Skeletal muscle tissue (tissue), 4 donors: ENCODE results near the gene MRPS24. TPM values are rescaled to one million over a fixed set of nuclear protein-coding genes. Genes with fewer than 3 reads are reported as not detected.
"Not testable (repeated sequence)": the region's sequence is repeated elsewhere in the genome, so short reads cannot be mapped to it uniquely, and the experiment has no call there.

Experiments
- H3K27ac ChIP-seq: one replicate; pipeline ENCODE4 v1.7.0; 2013; ENCODE audit warnings: mild to moderate bottlenecking, low read depth, low read length, inconsistent platforms
- H3K27me3 ChIP-seq, 3 donors: one replicate each; pipeline ENCODE4 v1.7.0; 2013; ENCODE audit warnings: low read length in 3 of 3; ENCODE audit not compliant: control insufficient read depth in 3 of 3, insufficient read depth in 3 of 3
- H3K36me3 ChIP-seq, 3 donors: one replicate each; pipeline ENCODE4 v1.7.0; 2013; ENCODE audit warnings: low read length in 3 of 3; ENCODE audit not compliant: control insufficient read depth in 3 of 3, insufficient read depth in 3 of 3
- H3K4me1 ChIP-seq, 3 donors: one replicate each; pipeline ENCODE4 v1.7.0; 2013; ENCODE audit warnings: low read length in 3 of 3, mild to moderate bottlenecking in 3 of 3; ENCODE audit not compliant: control insufficient read depth in 3 of 3, insufficient read depth in 3 of 3
- H3K4me3 ChIP-seq, 3 donors: one replicate each; pipeline ENCODE4 v1.7.0; 2013; ENCODE audit warnings: low read length in 3 of 3
- H3K9ac ChIP-seq, 3 donors: one replicate each; pipeline ENCODE4 v1.7.0; 2013; ENCODE audit warnings: low read length in 3 of 3, mild to moderate bottlenecking in 3 of 3, moderate library complexity in 2 of 3, low read depth in 1 of 3
- H3K9me3 ChIP-seq, 3 donors: one replicate each; pipeline ENCODE4 v1.7.0; 2013; ENCODE audit warnings: low read length in 3 of 3; ENCODE audit not compliant: control insufficient read depth in 3 of 3
- total RNA-seq: library from RNA; depleted of rRNA; stranded (reverse); fragments of >200 nt; gene quantifications from one replicate; pipeline ENCODE4 v1.2.3, GENCODE V29; 2014
- donor health status: Osteomylitis.

MRPS24 gene
- total RNA-seq: 55.8 TPM

- Histone ChIP-seq H3K27me3 (no peaks in the 10 kb centered on the region), H3K4me3 (peak within 1 kb of the TSS; percentile 86 to 90 (median 88)), H3K36me3 (peaks cover 10 to 20% (median 19%) of the 10 kb centered on the region in 3 donors), H3K4me1 (peaks cover 29 to 37% (median 36%) of the 10 kb centered on the region in 3 donors), H3K27ac (peak within 1 kb of the TSS; percentile 89), H3K9ac (peak within 1 kb of the TSS; percentile 87 to 90 (median 90)), H3K9me3 (no peaks in the 10 kb centered on the region)
Observed at GRCh38 chr7:43869006-43869866, at the start of gene MRPS24. TSS of gene MRPS24 (minus strand) at chr7:43869517. CDS start at chr7:43869495, 22 bp downstream.

- Histone ChIP-seq H3K9ac (no peak overlapping the region), H3K4me3 (no peak overlapping the region), H3K27me3 (no peaks in the 10 kb centered on the region), H3K27ac (no peak overlapping the region), H3K36me3 (peaks cover 0 to 7% (median 4%) of the 10 kb centered on the region in 3 donors), H3K4me1 (no peaks in the 10 kb centered on the region), H3K9me3 (no peaks in the 10 kb centered on the region)
Observed at GRCh38 chr7:43915907-43916306, 46.6 kb upstream of the MRPS24 start.

GRCh38 chr7:43914795-43915194 lies 45.5 kb upstream of the MRPS24 start:
- Histone ChIP-seq H3K27me3 (no peaks in the 10 kb centered on the region), H3K9ac (no peak overlapping the region), H3K36me3 (peaks cover 0 to 7% (median 4%) of the 10 kb centered on the region in 3 donors), H3K4me1 (no peaks in the 10 kb centered on the region), H3K4me3 (no peak overlapping the region), H3K27ac (no peak overlapping the region), H3K9me3 (no peaks in the 10 kb centered on the region)

DNA sequence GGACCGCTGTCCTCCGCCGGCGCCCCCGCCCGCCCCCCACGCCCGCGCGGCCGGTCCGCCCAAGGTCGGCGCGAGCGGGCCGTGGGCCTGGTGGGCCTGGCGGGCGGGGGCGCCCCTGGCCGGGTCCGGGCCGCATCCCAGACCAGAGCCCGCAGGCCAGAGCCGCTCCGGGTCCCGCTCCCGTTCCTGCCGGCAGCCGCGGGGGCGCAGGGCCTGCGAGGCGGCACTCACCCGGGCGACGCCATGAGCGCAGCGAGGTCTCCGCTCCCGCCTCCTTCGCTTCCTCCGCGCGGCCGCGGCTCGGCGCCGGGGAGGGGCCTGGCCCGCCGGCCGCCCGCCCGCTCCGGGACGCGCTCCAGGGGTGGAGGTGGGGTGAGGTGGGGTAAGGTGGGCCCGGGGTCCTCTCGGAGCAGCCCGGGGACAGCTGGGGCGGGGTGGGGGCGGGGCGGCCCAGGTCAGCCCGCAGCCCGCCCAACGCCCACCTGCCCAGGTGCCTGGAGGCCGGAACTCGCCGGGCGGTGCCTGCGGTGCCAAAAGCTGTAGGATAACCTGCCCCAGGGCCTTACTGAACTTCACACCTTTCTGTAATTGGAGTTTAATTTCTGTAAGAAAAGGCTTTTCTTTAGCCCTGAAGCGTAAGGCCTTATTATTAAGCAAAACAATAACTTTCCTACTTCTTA lies 37.2 kb upstream of the MRPS24 start, which contains the start of gene URGCP:
TSS of gene URGCP (minus strand) at position 266 of the 680 bp plus-strand sequence. CDS start at position 245, 21 bp downstream.
- Histone ChIP-seq H3K9me3 (no peaks in the 10 kb centered on the region), H3K27ac (peak within 1 kb of the TSS; percentile 73), H3K4me1 (peaks cover 23 to 37% (median 23%) of the 10 kb centered on the region in 3 donors), H3K36me3 (no peaks in the 10 kb centered on the region), H3K27me3 (no peaks in the 10 kb centered on the region), H3K4me3 (peak within 1 kb of the TSS; percentile 74 to 91 (median 87)), H3K9ac (peak within 1 kb of the TSS; percentile 86 to 91 (median 88))

DNA sequence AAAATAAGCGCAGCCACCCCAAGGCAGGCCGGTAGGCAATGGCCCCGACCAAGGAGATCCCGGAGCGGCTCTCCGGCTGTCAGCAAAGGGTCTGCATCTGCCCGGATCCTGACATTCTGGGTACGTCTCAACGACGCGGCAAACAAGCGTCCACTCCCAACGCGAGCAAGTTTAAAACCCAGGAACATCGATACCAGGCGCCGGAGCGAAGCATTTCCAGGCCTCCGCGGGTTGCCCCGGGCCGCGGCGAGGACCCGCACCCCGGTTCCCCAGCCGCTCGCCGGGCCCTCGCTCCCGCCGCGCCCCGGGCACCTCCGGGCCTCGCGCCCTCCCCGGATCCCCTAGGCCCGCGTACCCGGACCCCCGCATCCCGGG lies 36.6 kb upstream of the MRPS24 start:
- Histone ChIP-seq H3K4me1 (peaks cover 28 to 42% (median 28%) of the 10 kb centered on the region in 3 donors), H3K9me3 (no peaks in the 10 kb centered on the region), H3K9ac (peak overlapping the region; percentile 86 to 91 (median 88)), H3K27me3 (no peaks in the 10 kb centered on the region), H3K27ac (peak overlapping the region; percentile 73), H3K36me3 (no peaks in the 10 kb centered on the region), H3K4me3 (peak overlapping the region; percentile 74 to 91 (median 87))

DNA sequence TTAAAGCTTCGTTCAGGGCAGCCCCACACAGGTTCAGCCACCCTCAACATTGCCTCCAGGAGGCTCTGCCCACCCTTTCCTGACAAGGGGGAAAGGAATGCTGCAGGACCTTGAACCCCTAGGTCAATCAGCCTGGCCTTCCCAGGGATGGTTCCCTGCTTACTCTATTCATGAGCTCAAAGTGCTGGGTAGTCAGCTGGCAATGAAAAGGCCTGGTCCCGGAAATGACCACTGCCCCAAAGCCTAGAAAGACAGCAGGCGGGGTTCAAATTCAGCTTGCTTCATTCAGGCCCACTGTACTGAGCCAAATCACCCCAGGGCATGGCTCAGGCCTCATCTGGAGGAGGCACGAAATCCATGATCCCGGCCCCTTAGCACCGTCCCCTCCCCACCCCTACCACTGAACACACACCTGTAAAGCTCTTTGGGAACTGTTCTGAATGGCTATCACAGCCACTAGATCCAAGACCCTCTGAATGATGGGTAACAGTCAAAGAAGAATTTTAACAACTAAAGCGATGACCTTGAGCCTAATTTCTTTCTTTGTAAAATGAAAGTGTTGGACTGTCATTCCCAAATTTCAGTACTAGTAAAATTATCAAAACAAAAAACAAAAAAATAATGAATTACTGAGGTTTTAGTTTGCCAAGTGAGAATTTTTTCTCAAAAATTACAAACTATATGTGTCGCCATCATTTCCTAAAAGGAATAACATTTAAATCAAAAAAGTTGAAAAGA lies 36.1 kb upstream of the MRPS24 start:
- H3K27me3 ChIP-seq: no peaks in the 10 kb centered on the region
- peaks cover 30 to 42% (median 31%) of the 10 kb centered on the region in 3 donors for H3K4me1 ChIP-seq
- peak overlapping the region; percentile 86 to 91 (median 88) for H3K9ac ChIP-seq
- peak overlapping the region; percentile 73 for H3K27ac ChIP-seq
- no peaks in the 10 kb centered on the region for H3K9me3 ChIP-seq
- H3K4me3 ChIP-seq: peak overlapping the region; percentile 74 to 91 (median 87)
- no peaks in the 10 kb centered on the region for H3K36me3 ChIP-seq

GRCh38 chr7:43904533-43905208 lies 35.4 kb upstream of the MRPS24 start:
- Histone ChIP-seq H3K4me1 (peaks cover 30 to 42% (median 31%) of the 10 kb centered on the region in 3 donors), H3K27ac (peak overlapping the region; percentile 73), H3K9ac (peak overlapping the region; percentile 86 to 91 (median 88)), H3K4me3 (peak overlapping the region in 2 of 3 donors; percentile 74 to 91), H3K27me3 (no peaks in the 10 kb centered on the region), H3K9me3 (no peaks in the 10 kb centered on the region), H3K36me3 (no peaks in the 10 kb centered on the region)

- Histone ChIP-seq H3K4me3 (no peak overlapping the region), H3K4me1 (peaks cover 30 to 46% (median 31%) of the 10 kb centered on the region in 3 donors), H3K36me3 (no peaks in the 10 kb centered on the region), H3K27ac (no peak overlapping the region), H3K27me3 (no peaks in the 10 kb centered on the region), H3K9ac (no peak overlapping the region), H3K9me3 (no peaks in the 10 kb centered on the region)
Observed at GRCh38 chr7:43902542-43903054, 33.3 kb upstream of the MRPS24 start.

GRCh38 chr7:43898571-43898970 lies 29.3 kb upstream of the MRPS24 start:
- peaks cover 15 to 22% (median 16%) of the 10 kb centered on the region in 3 donors for H3K4me1 ChIP-seq
- not testable (repeated sequence) for H3K27me3 ChIP-seq, H3K4me3 ChIP-seq, H3K27ac ChIP-seq, H3K9me3 ChIP-seq, H3K36me3 ChIP-seq, H3K9ac ChIP-seq
